ENCODE measurements around the gene SMYD3.

SMYD3 gene

GRCh38 chr1:246302711-246303317 lies 204.3 kb downstream of the SMYD3 start:
- FAIRE-seq = no peak

- FAIRE-seq = no peak
Measured at GRCh38 chr1:246302251-246302625, 204.8 kb downstream of the SMYD3 start.

GRCh38 chr1:246301553-246302250 lies 205.4 kb downstream of the SMYD3 start:
- no peak for FAIRE-seq

- no peak for FAIRE-seq
Measured at GRCh38 chr1:246300626-246301549, 206.2 kb downstream of the SMYD3 start.

- no peak for FAIRE-seq
Measured at GRCh38 chr1:246297279-246298265, 209.5 kb downstream of the SMYD3 start.

- FAIRE-seq = no peak
Measured at GRCh38 chr1:246295968-246296367, 211.1 kb downstream of the SMYD3 start.

GRCh38 chr1:246295340-246295739 lies 211.7 kb downstream of the SMYD3 start:
- FAIRE-seq = no peak

GRCh38 chr1:246294263-246294662 lies 212.8 kb downstream of the SMYD3 start:
- FAIRE-seq = no peak

- FAIRE-seq = no peak
Measured at GRCh38 chr1:246293366-246294121, 213.5 kb downstream of the SMYD3 start.

- no peak for FAIRE-seq
Measured at GRCh38 chr1:246292571-246292970, 214.5 kb downstream of the SMYD3 start.

GRCh38 chr1:246291127-246291526 lies 216.0 kb downstream of the SMYD3 start:
- FAIRE-seq = no peak

GRCh38 chr1:246283771-246284410 lies 223.2 kb downstream of the SMYD3 start:
- no peak for FAIRE-seq

GRCh38 chr1:246281639-246282038 lies 225.4 kb downstream of the SMYD3 start:
- FAIRE-seq = no peak

GRCh38 chr1:246281195-246281594 lies 225.9 kb downstream of the SMYD3 start:
- no peak for FAIRE-seq

- no peak for FAIRE-seq
Measured at GRCh38 chr1:246280551-246280950, 226.5 kb downstream of the SMYD3 start.

- no peak for FAIRE-seq
Measured at GRCh38 chr1:246279402-246279801, 227.7 kb downstream of the SMYD3 start.

- no peak for FAIRE-seq
Measured at GRCh38 chr1:246278371-246278770, 228.7 kb downstream of the SMYD3 start.

- FAIRE-seq = no peak
Measured at GRCh38 chr1:246275036-246275435, 232.0 kb downstream of the SMYD3 start.

GRCh38 chr1:246274186-246274585 lies 232.9 kb downstream of the SMYD3 start:
- FAIRE-seq = peak; percentile 65

GRCh38 chr1:246271516-246271915 lies 235.6 kb downstream of the SMYD3 start:
- FAIRE-seq = no peak

GRCh38 chr1:246270236-246270635 lies 236.8 kb downstream of the SMYD3 start:
- no peak for FAIRE-seq
